ENCODE data around the gene GPAM.
"Not testable (repeated sequence)": the region's sequence is repeated elsewhere in the genome, so short reads cannot be mapped to it uniquely, and the experiment has no call there.

Gene GPAM

DNA sequence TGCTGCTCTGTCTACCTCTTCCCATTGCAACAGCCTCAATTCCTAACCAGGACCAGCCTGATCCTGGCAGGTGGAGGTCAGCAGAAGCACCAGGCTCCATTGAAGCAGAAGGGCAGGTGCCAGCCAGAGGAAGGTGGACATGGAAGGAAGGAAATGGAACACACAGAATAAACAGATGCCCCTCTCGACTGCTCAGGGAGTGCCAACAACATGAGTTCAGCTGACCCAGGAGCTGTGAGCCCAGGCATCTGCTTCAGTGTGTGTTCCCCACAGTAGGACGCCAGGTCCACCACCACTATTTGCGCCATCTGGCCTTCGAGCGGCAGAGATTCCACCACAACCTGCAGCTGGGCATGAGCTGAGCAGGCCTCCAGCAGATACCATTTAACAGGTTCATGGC is 56.7 kb downstream of the GPAM start:
- no peaks in the 10 kb centered on the region for H3K36me3 ChIP-seq (ENCODE audit: control insufficient read depth, insufficient read depth, low read length, severe bottlenecking)

DNA sequence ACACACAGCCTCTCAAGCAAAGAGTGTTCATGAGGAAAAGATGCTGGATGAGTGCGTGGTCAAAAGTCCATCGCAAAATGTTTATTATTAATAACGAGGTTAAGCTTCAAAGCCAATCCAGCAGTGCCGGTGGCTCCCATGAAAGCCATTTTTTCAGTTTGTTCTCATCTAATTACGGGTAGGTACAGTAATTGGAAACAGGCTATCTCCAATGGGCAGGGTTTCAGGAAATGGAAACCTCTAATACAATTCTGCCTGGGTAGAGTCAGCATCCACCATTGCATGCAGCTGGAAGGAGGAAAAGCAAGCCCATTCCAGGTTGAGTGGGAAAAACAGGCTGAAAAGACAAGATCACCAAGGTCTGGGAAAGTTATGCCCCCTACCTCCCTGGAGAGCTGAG is 57.4 kb downstream of the GPAM start:
- H3K4me1 ChIP-seq (ENCODE audit: control insufficient read depth, insufficient read depth, low read length) = peaks cover 4% of the 10 kb centered on the region
- peaks cover 4% of the 10 kb centered on the region for H3K27me3 ChIP-seq (replicated peaks; ENCODE audit: control insufficient read depth, insufficient read depth, low read length)
- H3K4me3 ChIP-seq (ENCODE audit: low read length) = no peak overlapping the region
- H3K9me3 ChIP-seq (ENCODE audit: control insufficient read depth, low read length) = no peaks in the 10 kb centered on the region
- no peaks in the 10 kb centered on the region for H3K36me3 ChIP-seq (ENCODE audit: control insufficient read depth, insufficient read depth, low read length, severe bottlenecking)
- H3K9ac ChIP-seq (ENCODE audit: low read length) = no peak overlapping the region
- DNase-seq (ENCODE audit: low read depth) = no peak

More for the DNA sequence above, 56.7 kb downstream of the GPAM start:
- peaks cover 4% of the 10 kb centered on the region for H3K27me3 ChIP-seq (replicated peaks; ENCODE audit: control insufficient read depth, insufficient read depth, low read length)
- H3K9me3 ChIP-seq (ENCODE audit: control insufficient read depth, low read length) = no peaks in the 10 kb centered on the region
- DNase-seq (ENCODE audit: low read depth) = no peak
- no peak overlapping the region for H3K4me3 ChIP-seq (ENCODE audit: low read length)
- no peak overlapping the region for H3K9ac ChIP-seq (ENCODE audit: low read length)
- peaks cover 4% of the 10 kb centered on the region for H3K4me1 ChIP-seq (ENCODE audit: control insufficient read depth, insufficient read depth, low read length)

DNA sequence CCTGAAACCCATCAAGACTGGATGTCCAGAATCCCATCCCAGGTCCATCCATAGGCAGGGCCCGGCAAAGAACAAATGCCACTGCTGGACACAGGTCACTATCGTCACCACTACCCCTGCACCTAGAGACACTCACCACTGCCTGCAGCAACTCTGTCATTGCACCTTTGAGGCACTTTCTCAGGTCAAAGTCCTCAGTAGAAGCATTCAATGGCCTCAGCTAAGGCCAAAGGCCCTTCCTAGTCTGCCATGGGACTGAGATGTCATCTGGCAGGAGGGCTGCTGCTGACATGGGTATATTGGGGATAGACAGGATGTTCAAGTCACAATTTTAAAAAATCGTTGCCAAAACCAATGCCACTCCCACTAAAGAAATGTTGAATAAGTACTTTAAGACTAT is 58.7 kb downstream of the GPAM start:
- Histone ChIP-seq H3K4me3 (ENCODE audit: low read length) (no peak overlapping the region), H3K9ac (ENCODE audit: low read length) (no peak overlapping the region), H3K9me3 (ENCODE audit: control insufficient read depth, low read length) (no peaks in the 10 kb centered on the region), H3K4me1 (ENCODE audit: control insufficient read depth, insufficient read depth, low read length) (peaks cover 4% of the 10 kb centered on the region), H3K36me3 (ENCODE audit: control insufficient read depth, insufficient read depth, low read length, severe bottlenecking) (no peaks in the 10 kb centered on the region), H3K27me3 (replicated peaks; ENCODE audit: control insufficient read depth, insufficient read depth, low read length) (peaks cover 9% of the 10 kb centered on the region)
- DNase-seq (ENCODE audit: low read depth) = no peak

DNA sequence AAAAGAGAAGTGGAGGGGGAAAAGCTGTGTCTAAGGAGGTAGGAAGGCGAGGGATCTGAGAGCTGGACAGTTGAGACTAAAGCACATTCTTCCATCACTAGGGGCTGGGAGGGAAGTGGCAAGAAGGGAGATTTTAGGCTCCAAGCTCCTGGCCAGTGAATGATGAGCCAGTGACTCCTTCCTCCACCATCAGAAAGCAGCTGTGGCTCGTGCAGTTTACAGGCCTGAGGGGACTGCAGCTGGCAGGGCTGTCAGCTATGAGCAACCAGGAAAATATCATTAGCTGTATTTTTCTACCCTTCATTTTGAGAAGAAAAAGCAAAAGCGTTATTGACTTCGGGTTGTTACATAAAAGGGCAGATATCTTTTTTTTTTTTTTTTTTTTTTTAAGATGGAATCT is 60.7 kb downstream of the GPAM start:
- H3K4me3 ChIP-seq (ENCODE audit: low read length) = no peak overlapping the region
- no peaks in the 10 kb centered on the region for H3K36me3 ChIP-seq (ENCODE audit: control insufficient read depth, insufficient read depth, low read length, severe bottlenecking)
- peaks cover 9% of the 10 kb centered on the region for H3K27me3 ChIP-seq (replicated peaks; ENCODE audit: control insufficient read depth, insufficient read depth, low read length)
- H3K9ac ChIP-seq (ENCODE audit: low read length) = no peak overlapping the region
- H3K9me3 ChIP-seq (ENCODE audit: control insufficient read depth, low read length) = no peaks in the 10 kb centered on the region
- H3K4me1 ChIP-seq (ENCODE audit: control insufficient read depth, insufficient read depth, low read length) = peaks cover 4% of the 10 kb centered on the region
- DNase-seq (ENCODE audit: low read depth) = no peak

DNA sequence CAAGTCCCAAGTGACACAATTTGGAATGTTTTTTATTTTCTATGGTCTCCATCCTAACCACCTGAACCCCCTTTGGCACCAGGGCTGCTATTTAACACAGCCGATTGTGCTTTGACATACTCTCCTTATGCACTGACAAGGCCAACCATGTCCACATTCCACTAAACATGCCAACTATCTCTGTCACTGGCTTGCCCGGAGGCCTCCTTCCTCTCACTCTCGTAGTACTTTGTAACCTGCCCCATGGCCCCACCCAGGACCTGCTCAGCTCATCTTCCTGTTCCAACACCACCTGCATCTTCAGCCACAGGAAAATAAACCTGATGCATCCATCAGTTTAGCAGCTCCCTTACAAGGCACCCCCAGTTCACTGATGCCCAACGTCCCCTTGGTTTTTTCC is 63.1 kb downstream of the GPAM start:
- Histone ChIP-seq H3K9me3 (ENCODE audit: control insufficient read depth, low read length) (no peaks in the 10 kb centered on the region), H3K36me3 (ENCODE audit: control insufficient read depth, insufficient read depth, low read length, severe bottlenecking) (no peaks in the 10 kb centered on the region)
- DNase-seq (ENCODE audit: low read depth) = no peak

DNA sequence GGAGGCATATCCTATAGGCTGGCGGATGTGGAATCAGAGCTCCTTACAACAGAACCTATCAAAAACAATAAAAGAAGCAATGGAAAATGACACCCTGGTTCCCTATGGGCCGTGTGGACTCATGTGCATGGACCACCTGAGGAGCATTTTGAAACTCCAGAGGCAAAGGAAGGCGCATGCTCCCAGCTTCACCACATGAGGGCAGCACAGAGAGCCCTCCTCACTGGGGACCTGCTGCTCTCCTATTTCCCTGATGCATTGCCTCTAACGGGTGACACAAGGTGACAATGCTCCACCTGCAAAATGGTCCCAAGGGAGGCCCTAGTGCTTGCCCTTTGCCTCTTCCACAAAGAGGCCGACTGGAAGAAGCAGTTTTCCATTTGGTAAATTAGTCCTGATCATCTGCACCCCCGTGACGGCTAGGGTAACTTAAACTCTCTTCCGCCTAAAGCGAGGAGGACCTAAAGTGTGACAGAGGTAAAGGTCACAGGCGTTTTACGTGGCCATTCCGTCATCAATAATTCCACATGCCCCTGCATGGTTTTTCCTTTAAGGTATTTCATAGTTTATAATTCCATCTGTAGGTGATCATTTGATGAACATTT is 67.7 kb downstream of the GPAM start:
- Histone ChIP-seq H3K27me3 (replicated peaks; ENCODE audit: control insufficient read depth, insufficient read depth, low read length) (peaks cover 7% of the 10 kb centered on the region), H3K9me3 (ENCODE audit: control insufficient read depth, low read length) (peaks cover 4% of the 10 kb centered on the region), H3K36me3 (ENCODE audit: control insufficient read depth, insufficient read depth, low read length, severe bottlenecking) (no peaks in the 10 kb centered on the region), H3K9ac (ENCODE audit: low read length) (no peak overlapping the region), H3K4me1 (ENCODE audit: control insufficient read depth, insufficient read depth, low read length) (no peaks in the 10 kb centered on the region), H3K4me3 (ENCODE audit: low read length) (no peak overlapping the region)
- DNase-seq (ENCODE audit: low read depth) = peak; percentile 57

More for the DNA sequence above, 63.1 kb downstream of the GPAM start:
- Histone ChIP-seq H3K9ac (ENCODE audit: low read length) (no peak overlapping the region), H3K4me3 (ENCODE audit: low read length) (no peak overlapping the region), H3K27me3 (replicated peaks; ENCODE audit: control insufficient read depth, insufficient read depth, low read length) (peaks cover 10% of the 10 kb centered on the region), H3K4me1 (ENCODE audit: control insufficient read depth, insufficient read depth, low read length) (peaks cover 4% of the 10 kb centered on the region)

DNA sequence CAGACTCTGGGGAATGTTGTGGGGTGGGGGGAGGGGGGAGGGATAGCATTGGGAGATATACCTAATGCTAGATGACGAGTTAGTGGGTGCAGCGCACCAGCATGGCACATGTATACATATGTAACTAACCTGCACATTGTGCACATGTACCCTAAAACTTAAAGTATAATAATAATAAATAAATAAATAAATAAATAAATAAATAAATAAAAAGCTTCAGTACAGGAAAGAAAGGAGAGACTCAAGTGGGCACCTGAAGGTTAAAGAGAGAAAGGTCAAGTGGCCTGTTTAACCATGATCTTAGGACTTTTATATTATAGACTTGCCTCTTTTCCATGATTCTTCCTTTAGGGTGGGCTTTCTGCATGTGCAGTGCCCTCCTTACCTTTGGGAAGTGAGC is 73.8 kb downstream of the GPAM start:
- not testable (repeated sequence) for H3K9me3 ChIP-seq (ENCODE audit: control insufficient read depth, low read length); H3K4me3 ChIP-seq (ENCODE audit: low read length); H3K9ac ChIP-seq (ENCODE audit: low read length); H3K4me1 ChIP-seq (ENCODE audit: control insufficient read depth, insufficient read depth, low read length); DNase-seq (ENCODE audit: low read depth); H3K27me3 ChIP-seq (replicated peaks; ENCODE audit: control insufficient read depth, insufficient read depth, low read length); H3K36me3 ChIP-seq (ENCODE audit: control insufficient read depth, insufficient read depth, low read length, severe bottlenecking)

Data from adipocyte (in vitro differentiated cells).